ENCODE data around the gene NAA38. TPM values are rescaled to one million over a fixed set of nuclear protein-coding genes. Genes with fewer than 3 reads are reported as not detected.

Gene NAA38
- total RNA-seq, 4 donors from 2014 or later: 57.4 to 133 (median 96.6) TPM

DNA sequence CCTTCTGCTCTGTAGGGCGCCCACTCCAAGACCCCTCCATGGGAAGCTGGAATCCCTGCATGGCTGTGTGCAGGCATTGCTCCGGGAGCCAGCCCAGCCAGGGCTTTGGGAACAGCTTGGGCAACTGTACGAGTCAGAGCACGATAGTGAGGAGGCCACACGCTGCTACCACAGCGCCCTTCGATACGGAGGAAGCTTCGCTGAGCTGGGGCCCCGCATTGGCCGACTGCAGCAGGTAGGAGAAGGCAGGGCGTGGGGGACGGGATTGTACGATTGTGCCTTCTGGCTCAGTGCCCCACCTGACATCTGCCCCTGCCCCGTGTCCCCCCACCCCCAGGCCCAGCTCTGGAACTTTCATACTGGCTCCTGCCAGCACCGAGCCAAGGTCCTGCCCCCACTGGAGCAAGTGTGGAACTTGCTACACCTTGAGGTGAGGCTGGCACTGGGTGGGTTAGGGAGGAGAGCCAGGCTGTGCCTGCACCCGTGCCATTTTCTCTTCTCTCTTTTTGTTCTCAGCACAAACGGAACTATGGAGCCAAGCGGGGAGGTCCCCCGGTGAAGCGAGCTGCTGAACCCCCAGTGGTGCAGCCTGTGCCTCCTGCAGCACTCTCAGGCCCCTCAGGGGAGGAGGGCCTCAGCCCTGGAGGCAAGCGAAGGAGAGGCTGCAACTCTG, 11.2 kb downstream of the NAA38 start:
- H3K9me3 ChIP-seq: no peaks in the 10 kb centered on the region
- peak overlapping the region in 3 of 4 donors; percentile 12 to 100 (median 99) for H3K27ac ChIP-seq
- ATAC-seq (no peak), DNase-seq (peak in 1 of 2 donors; percentile 13)
- peaks cover 12 to 15% of the 10 kb centered on the region in 2 donors for H3K4me1 ChIP-seq
- H3K27me3 ChIP-seq: no peaks in the 10 kb centered on the region
- in situ Hi-C loops (cut with MboI; ENCODE audit: low sequenced_read_pairs in 4 of 4): no loop called here
- peaks cover 0 to 56% of the 10 kb centered on the region in 2 donors for H3K36me3 ChIP-seq
- no peak for TF ChIP-seq POLR2A (IDR thresholded peaks at IDR 0.05)
- TF ChIP-seq, protein P1, sequence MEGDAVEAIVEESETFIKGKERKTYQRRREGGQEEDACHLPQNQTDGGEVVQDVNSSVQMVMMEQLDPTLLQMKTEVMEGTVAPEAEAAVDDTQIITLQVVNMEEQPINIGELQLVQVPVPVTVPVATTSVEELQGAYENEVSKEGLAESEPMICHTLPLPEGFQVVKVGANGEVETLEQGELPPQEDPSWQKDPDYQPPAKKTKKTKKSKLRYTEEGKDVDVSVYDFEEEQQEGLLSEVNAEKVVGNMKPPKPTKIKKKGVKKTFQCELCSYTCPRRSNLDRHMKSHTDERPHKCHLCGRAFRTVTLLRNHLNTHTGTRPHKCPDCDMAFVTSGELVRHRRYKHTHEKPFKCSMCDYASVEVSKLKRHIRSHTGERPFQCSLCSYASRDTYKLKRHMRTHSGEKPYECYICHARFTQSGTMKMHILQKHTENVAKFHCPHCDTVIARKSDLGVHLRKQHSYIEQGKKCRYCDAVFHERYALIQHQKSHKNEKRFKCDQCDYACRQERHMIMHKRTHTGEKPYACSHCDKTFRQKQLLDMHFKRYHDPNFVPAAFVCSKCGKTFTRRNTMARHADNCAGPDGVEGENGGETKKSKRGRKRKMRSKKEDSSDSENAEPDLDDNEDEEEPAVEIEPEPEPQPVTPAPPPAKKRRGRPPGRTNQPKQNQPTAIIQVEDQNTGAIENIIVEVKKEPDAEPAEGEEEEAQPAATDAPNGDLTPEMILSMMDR (IDR thresholded peaks at IDR 0.05 in 4 of 5, conservative IDR thresholded peaks at IDR 0.05 in 1 of 5): no peak
- H3K4me3 ChIP-seq: no peak overlapping the region
- intact Hi-C loops (cut with DNase I; ENCODE audit: low total_unique reads): loop anchor here (10.0 kb wide), 1 partner anchor 541 kb away; the partner anchor contains the start of gene EIF5A

DNA sequence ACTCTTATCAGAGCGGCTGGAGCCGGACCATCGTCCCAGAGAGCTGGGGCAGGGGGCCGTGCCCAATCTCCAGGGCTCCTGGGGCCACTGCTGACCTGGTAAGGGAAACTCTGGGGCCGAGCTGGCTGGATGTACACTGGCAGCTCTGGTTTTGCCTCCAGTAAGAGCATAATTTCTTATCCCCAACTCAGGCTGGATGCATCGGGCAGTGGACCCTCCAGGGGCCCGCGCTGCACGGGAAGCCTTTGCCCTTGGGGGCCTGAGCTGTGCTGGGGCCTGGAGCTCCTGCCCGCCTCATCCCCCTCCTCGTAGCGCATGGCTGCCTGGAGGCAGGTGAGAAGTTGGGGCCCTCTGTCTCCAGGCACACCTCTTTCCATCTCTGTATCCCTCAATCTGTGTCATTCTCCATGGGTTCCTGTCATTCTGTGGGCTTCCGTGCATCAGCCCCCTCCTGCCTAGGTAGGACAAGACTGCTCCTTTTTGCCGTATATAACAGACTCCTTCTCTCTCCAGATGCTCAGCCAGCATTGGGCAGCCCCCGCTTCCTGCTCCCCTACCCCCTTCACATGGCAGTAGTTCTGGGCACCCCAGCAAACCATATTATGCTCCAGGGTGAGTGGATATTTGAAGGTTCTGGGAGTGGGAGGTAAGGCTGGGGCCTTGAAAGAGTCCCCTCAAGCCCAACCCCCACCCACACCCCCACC, 11.8 kb downstream of the NAA38 start:
- peak overlapping the region; percentile 80 to 96 (median 88) for H3K4me3 ChIP-seq
- peaks cover 0 to 49% of the 10 kb centered on the region in 2 donors for H3K36me3 ChIP-seq
- H3K9me3 ChIP-seq: no peaks in the 10 kb centered on the region
- intact Hi-C loops (cut with DNase I; ENCODE audit: low total_unique reads) (loop anchor here (2.0 to 10.0 kb wide), 2 partner anchors 361 to 541 kb away; partner anchors contain the start of genes EIF5A and POLR2A), in situ Hi-C loops (cut with MboI; ENCODE audit: low sequenced_read_pairs in 4 of 4) (no loop called here)
- TF ChIP-seq, protein P1 (IDR thresholded peaks at IDR 0.05 in 4 of 5, conservative IDR thresholded peaks at IDR 0.05 in 1 of 5): no peak
- TF ChIP-seq POLR2A (IDR thresholded peaks at IDR 0.05): no peak
- DNase-seq (no peak), ATAC-seq (no peak)
- H3K4me1 ChIP-seq: peaks cover 18 to 22% of the 10 kb centered on the region in 2 donors
- no peaks in the 10 kb centered on the region for H3K27me3 ChIP-seq
- peak overlapping the region; percentile 97 to 100 (median 100) for H3K27ac ChIP-seq

DNA sequence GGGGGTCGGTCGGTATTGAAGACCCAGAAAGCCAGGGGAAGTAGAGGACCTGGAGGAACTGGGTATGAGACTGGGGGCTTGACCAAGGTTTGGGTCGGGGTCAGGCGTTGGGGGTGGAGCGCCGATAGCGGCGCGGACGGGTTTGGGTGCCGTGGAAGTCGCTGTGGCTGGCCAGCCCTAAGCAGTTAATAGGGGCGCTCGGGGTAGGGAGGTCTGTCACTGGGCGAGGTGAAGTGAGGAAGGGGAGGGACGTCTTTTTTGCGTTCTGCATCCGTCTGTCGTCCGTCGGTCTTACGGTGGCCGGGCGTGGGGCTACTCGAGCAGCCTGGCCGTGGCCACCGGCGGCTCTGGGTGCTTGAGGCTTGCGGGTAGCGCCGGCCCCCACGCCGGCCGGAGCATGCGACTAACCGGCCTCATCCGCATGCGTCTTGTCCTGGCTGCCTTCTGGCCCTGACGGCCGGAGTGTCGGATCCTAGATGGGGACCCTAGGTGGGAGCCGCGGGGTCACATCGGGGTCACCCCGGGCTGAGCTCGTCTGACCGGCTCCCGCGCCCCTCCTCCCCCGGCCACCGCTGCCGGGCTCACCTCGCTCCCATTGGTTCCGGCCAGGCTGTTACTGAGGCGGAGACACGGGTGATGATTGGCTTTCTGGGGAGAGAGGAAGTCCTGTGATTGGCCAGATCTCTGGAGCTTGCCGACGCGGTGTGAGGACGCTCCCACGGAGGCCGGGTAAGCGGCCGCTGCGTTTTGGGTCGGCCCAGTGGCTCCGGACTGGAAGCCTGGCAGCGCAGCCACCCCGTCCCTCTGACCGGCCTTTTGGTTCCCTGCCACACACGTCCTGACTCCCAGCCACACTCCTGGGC, 12.8 kb downstream of the NAA38 start:
- no peaks in the 10 kb centered on the region for H3K27me3 ChIP-seq
- H3K27ac ChIP-seq: peak overlapping the region; percentile 97 to 100 (median 100)
- intact Hi-C loops (cut with DNase I; ENCODE audit: low total_unique reads) (loop anchor here (1.0 to 10.0 kb wide), 7 partner anchors 9 to 607 kb away; partner anchors contain the start of genes EIF5A, KRABD2, PER1 and PHF23), in situ Hi-C loops (cut with MboI; ENCODE audit: low sequenced_read_pairs in 4 of 4) (loop anchor here in 1 of 4 donors (5.0 kb wide), 1 partner anchor 308 kb away; the partner anchor contains the start of gene PER1)
- DNase-seq (peak; percentile 93 to 95), ATAC-seq (peak; percentile 70 to 73)
- peaks cover 28 to 32% of the 10 kb centered on the region in 2 donors for H3K4me1 ChIP-seq
- peak overlapping the region; percentile 80 to 96 (median 88) for H3K4me3 ChIP-seq
- no peaks in the 10 kb centered on the region for H3K9me3 ChIP-seq
- H3K36me3 ChIP-seq: peaks cover 0 to 39% of the 10 kb centered on the region in 2 donors
- TF ChIP-seq POLR2A (IDR thresholded peaks at IDR 0.05): peak; percentile 97
- TF ChIP-seq, protein P1 (IDR thresholded peaks at IDR 0.05 in 4 of 5, conservative IDR thresholded peaks at IDR 0.05 in 1 of 5): no peak

Data from gastrocnemius medialis (tissue), 4 donors.